Right atrium auricular region (tissue), 2 donors: ENCODE results near the gene TSGA10. TPM values are rescaled to one million over a fixed set of nuclear protein-coding genes. Genes with fewer than 3 reads are reported as not detected.

Experiments
- DNase-seq: peaks from one replicate; pipeline ENCODE4 v3.0.0-alpha.2; 2019; ENCODE audit warnings: low spot score
- H3K27ac ChIP-seq, 2 donors: fragments of 200-600 bp; sonication (generic); 1 replicate in 1 of 2; 2 replicates in 1 of 2; pipeline ENCODE4 v1.5.1; 2016 to 2019
- H3K27me3 ChIP-seq, 2 donors: fragments of 200-600 bp; sonication (generic); one replicate each; pipeline versions ENCODE4 v1.5.1 to v1.6.0; 2017 to 2019
- H3K36me3 ChIP-seq: fragments of 200-600 bp; sonication (generic); one replicate; pipeline ENCODE4 v1.5.1; 2016
- H3K4me1 ChIP-seq, 2 donors: fragments of 200-600 bp; sonication (generic); one replicate each; pipeline versions ENCODE4 v1.5.1 to v1.6.0; 2017 to 2019
- H3K4me3 ChIP-seq, 2 donors: fragments of 200-600 bp; sonication (generic); 1 replicate in 1 of 2; 2 replicates in 1 of 2; pipeline ENCODE4 v1.5.1; 2017 to 2019; ENCODE audit warnings: mild to moderate bottlenecking in 1 of 2, moderate library complexity in 1 of 2
- H3K9me3 ChIP-seq, 2 donors: fragments of 200-600 bp; sonication (generic); one replicate each; pipeline ENCODE4 v1.5.1; 2019
- total RNA-seq, 2 donors: library from RNA; depleted of rRNA; stranded (reverse); fragments of >200 nt; gene quantifications; one replicate each; pipeline ENCODE4 v1.1.0, GENCODE V29; 2016
- TF ChIP-seq, protein P1 (sequence below), 2 donors: fragments of 200-600 bp; sonication (generic); IDR thresholded peaks; one replicate each; pipeline ENCODE4 v1.5.1; 2019; ENCODE audit warnings: antibody characterized with exemption in 2 of 2

Gene TSGA10
- total RNA-seq, 2 donors from 2014 or later = 1.5 to 7.0 TPM

DNA sequence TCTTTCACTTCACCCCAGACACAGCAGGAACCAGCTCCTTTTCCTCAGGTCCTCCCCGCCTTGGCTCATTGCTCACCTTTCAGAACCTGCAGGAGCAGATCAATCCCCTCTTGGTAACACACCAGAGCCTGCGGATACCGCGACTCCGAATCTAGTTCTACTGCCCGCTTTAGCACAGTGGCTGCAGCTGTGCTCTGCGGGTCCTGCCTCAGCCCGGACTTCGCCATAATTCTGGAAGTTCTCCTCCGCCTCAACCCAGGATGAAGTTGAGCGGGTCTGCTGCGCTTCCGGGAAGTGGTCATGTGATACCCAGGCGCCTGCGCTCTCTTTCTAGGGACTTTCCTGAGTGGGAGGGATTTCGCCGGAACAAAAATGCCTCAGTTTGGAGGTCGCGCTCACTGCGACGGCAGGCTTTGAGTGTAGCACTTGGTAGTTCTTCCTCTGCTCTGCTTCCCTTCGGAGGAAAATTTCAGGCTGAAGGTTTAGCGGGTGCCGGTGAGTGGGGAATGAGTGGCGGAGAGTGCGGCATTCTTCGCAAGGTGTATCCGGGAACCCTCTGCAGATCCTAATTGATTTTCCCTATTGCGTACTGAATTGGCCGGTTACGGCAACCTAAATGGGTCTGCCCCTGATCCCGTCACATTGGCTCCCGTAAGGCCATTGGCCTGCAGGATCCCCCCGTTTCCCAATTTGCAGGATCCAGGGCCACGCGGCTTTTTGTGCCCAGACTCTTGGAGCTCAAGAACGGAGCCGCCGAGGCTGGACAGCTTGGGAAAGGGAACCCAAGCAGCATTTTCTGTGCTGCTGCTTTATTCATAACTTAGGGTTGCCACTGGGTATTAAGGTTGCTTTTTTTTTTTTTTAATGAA is 26.2 kb upstream of the TSGA10 start, which contains the start of the genes MITD1 and MRPL30:
TSS of gene MITD1 (minus strand) at position 304 of the 869 bp plus-strand sequence. CDS start at position 227, 77 bp downstream.
TSS of gene MRPL30 (plus strand) at position 430 of the 869 bp plus-strand sequence. CDS start 5,020 bp downstream, outside the sequence.
- Histone ChIP-seq H3K36me3 (no peaks in the 10 kb centered on the region), H3K27ac (peak within 1 kb of the TSS; percentile 74 to 77), H3K4me1 (peaks cover 0 to 37% of the 10 kb centered on the region in 2 donors), H3K9me3 (no peaks in the 10 kb centered on the region), H3K4me3 (peak within 1 kb of the TSS; percentile 76 to 88), H3K27me3 (no peaks in the 10 kb centered on the region)
- TF ChIP-seq, protein P1, sequence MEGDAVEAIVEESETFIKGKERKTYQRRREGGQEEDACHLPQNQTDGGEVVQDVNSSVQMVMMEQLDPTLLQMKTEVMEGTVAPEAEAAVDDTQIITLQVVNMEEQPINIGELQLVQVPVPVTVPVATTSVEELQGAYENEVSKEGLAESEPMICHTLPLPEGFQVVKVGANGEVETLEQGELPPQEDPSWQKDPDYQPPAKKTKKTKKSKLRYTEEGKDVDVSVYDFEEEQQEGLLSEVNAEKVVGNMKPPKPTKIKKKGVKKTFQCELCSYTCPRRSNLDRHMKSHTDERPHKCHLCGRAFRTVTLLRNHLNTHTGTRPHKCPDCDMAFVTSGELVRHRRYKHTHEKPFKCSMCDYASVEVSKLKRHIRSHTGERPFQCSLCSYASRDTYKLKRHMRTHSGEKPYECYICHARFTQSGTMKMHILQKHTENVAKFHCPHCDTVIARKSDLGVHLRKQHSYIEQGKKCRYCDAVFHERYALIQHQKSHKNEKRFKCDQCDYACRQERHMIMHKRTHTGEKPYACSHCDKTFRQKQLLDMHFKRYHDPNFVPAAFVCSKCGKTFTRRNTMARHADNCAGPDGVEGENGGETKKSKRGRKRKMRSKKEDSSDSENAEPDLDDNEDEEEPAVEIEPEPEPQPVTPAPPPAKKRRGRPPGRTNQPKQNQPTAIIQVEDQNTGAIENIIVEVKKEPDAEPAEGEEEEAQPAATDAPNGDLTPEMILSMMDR (IDR thresholded peaks at IDR 0.05) = peak in 1 of 2 donors; percentile 29
- peak; percentile 96 for DNase-seq

- H3K4me1 ChIP-seq = no peaks in the 10 kb centered on the region
- H3K36me3 ChIP-seq = peaks cover 43% of the 10 kb centered on the region
- H3K27ac ChIP-seq = no peak overlapping the region
- TF ChIP-seq, protein P1 (IDR thresholded peaks at IDR 0.05) = no peak
- H3K27me3 ChIP-seq = no peaks in the 10 kb centered on the region
- no peaks in the 10 kb centered on the region for H3K9me3 ChIP-seq
- no peak overlapping the region for H3K4me3 ChIP-seq
- DNase-seq = no peak
Observed at GRCh38 chr2:99171377-99172140, 16.8 kb upstream of the TSGA10 start.

GRCh38 chr2:99169534-99169933 is 14.8 kb upstream of the TSGA10 start:
- H3K4me1 ChIP-seq = no peaks in the 10 kb centered on the region
- H3K27me3 ChIP-seq = no peaks in the 10 kb centered on the region
- no peak overlapping the region for H3K4me3 ChIP-seq
- DNase-seq = no peak
- H3K36me3 ChIP-seq = peaks cover 43% of the 10 kb centered on the region
- no peak overlapping the region for H3K27ac ChIP-seq
- TF ChIP-seq, protein P1 (IDR thresholded peaks at IDR 0.05) = no peak
- no peaks in the 10 kb centered on the region for H3K9me3 ChIP-seq

- Histone ChIP-seq H3K4me1 (no peaks in the 10 kb centered on the region), H3K9me3 (no peaks in the 10 kb centered on the region), H3K27me3 (no peaks in the 10 kb centered on the region), H3K4me3 (no peak overlapping the region), H3K27ac (no peak overlapping the region), H3K36me3 (peaks cover 32% of the 10 kb centered on the region)
- TF ChIP-seq, protein P1 (IDR thresholded peaks at IDR 0.05) = no peak
- DNase-seq = no peak
Observed at GRCh38 chr2:99166218-99166617, 11.5 kb upstream of the TSGA10 start.

GRCh38 chr2:99159594-99159993 is 4.9 kb upstream of the TSGA10 start:
- H3K36me3 ChIP-seq = no peaks in the 10 kb centered on the region
- no peaks in the 10 kb centered on the region for H3K9me3 ChIP-seq
- no peak overlapping the region for H3K27ac ChIP-seq
- TF ChIP-seq, protein P1 (IDR thresholded peaks at IDR 0.05) = no peak
- H3K27me3 ChIP-seq = no peaks in the 10 kb centered on the region
- H3K4me3 ChIP-seq = no peak overlapping the region
- H3K4me1 ChIP-seq = peaks cover 0 to 6% of the 10 kb centered on the region in 2 donors
- no peak for DNase-seq
